Brain microvascular endothelial cell (primary cell): Measurements from ENCODE around the gene ATL3.

Experiments used
- DNase-seq: peaks from one replicate; pipeline ENCODE4 v3.0.0-alpha.2; 2020
- H3K27ac ChIP-seq: fragments of 250-450 bp; sonication (Bioruptor Pico); 2 replicates; pipeline ENCODE4 v1.5.1; 2020; ENCODE audit warnings: mild to moderate bottlenecking, moderate library complexity
- H3K27me3 ChIP-seq: fragments of 250-450 bp; sonication (Bioruptor Pico); replicated peaks from 2 replicates; pipeline ENCODE4 v1.5.1; 2020; ENCODE audit warnings: mild to moderate bottlenecking
- H3K36me3 ChIP-seq: fragments of 250-450 bp; sonication (Bioruptor Pico); replicated peaks from 2 replicates; pipeline ENCODE4 v1.5.1; 2020; ENCODE audit warnings: mild to moderate bottlenecking
- H3K4me3 ChIP-seq: 2 replicates; pipeline ENCODE4 v1.5.1; 2011; ENCODE audit warnings: low read depth, mild to moderate bottlenecking, control low read depth, low read length, moderate library complexity
- in situ Hi-C: cut with HindIII; loops from 2 replicates; pipeline ENCODE4 v1.10.0; 2017; ENCODE audit warnings: low sequenced_read_pairs, low pct_ligation_motif_present
- TF ChIP-seq, protein P1 (sequence below): IDR thresholded peaks from 2 replicates; pipeline ENCODE4 v1.5.1; 2011; ENCODE audit warnings: low read depth, mild to moderate bottlenecking, moderate library complexity, low read length, control low read depth, inconsistent platforms; ENCODE audit errors: missing control alignments

Gene ATL3

DNA sequence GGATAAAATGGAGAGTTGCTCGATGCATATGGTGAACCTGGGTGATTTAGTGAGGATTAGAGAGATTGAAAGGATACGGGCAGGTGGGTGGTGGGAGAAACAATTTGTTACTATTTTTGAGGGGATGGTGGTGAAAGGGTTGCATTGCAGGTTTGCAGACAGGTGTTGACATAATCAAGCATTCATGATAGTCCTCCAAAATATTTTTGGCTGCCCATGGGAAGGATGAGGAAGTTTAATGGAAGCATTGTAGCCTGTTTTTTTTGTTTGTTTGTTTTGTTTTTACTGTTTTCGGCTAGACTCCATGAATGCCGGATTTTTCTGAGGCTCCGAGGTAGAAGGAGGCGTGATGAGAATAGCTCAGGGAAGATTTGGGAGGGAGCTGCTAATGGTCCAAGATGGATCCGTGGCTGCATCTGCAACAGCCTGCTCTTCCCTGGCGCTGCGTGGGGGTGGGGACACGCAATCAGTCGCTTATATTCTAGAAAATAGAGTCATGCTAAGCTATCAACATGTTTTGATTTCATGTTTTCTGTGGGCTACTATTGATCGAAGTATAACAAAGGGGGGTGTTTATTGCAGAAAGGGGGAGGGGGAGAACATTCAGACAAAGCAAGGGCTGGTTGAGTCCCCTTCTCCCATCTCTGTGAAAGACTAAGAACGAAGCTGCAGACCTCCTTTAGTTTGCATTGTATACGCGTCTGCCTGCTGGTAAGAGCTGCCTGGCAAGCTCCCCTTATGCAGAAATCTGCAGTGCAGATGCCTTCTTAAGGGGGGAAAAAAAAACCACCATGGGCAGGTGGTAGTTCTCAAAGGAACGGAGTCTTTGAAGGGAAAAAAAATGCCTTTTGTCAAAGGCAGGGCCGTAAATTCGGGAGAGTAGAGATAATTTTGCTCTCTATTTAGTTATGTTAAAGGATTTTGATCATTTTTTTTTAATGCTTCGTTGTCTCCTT lies 11.2 kb upstream of the ATL3 start:
- in situ Hi-C loops = no loop called here
- DNase-seq = no peak

DNA sequence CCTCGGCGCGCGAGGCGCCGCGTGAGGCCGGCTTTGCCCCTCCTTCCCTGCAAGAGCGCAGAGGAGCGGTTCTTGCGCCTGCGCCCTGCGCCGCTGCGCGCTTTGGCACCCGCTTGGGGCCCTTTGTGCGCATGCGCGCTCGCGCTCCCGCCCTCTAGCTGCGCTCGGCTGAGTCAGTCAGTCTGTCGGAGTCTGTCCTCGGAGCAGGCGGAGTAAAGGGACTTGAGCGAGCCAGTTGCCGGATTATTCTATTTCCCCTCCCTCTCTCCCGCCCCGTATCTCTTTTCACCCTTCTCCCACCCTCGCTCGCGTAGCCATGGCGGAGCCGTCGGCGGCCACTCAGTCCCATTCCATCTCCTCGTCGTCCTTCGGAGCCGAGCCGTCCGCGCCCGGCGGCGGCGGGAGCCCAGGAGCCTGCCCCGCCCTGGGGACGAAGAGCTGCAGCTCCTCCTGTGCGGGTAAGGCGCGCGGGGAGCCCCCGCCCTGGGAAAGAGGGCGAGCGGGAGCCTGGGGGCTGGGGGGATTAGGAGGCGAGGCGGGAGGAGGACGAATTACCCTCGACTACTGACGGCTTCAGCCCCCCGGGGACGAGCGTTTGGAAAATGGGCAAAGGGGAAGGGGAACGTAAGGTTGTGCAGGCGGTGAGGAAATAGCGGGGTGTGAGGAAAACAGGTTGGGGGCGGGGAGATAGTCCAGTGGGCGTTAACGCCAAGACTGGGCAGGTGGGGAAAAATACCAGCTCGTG lies 10.3 kb upstream of the ATL3 start, which contains the start of gene RTN3:
TSS of gene RTN3 (plus strand) at position 180 of the 745 bp plus-strand sequence. CDS start at position 317, 137 bp downstream.
- DNase-seq = peak; percentile 96
- peak within 1 kb of the TSS; percentile 84 for H3K4me3 ChIP-seq
- TF ChIP-seq, protein P1, sequence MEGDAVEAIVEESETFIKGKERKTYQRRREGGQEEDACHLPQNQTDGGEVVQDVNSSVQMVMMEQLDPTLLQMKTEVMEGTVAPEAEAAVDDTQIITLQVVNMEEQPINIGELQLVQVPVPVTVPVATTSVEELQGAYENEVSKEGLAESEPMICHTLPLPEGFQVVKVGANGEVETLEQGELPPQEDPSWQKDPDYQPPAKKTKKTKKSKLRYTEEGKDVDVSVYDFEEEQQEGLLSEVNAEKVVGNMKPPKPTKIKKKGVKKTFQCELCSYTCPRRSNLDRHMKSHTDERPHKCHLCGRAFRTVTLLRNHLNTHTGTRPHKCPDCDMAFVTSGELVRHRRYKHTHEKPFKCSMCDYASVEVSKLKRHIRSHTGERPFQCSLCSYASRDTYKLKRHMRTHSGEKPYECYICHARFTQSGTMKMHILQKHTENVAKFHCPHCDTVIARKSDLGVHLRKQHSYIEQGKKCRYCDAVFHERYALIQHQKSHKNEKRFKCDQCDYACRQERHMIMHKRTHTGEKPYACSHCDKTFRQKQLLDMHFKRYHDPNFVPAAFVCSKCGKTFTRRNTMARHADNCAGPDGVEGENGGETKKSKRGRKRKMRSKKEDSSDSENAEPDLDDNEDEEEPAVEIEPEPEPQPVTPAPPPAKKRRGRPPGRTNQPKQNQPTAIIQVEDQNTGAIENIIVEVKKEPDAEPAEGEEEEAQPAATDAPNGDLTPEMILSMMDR = no peak
- peak within 1 kb of the TSS; percentile 60 for H3K27ac ChIP-seq
- H3K27me3 ChIP-seq = no peaks in the 10 kb centered on the region
- no peaks in the 10 kb centered on the region for H3K36me3 ChIP-seq
- in situ Hi-C loops = no loop called here

More for the DNA sequence above, 11.2 kb upstream of the ATL3 start:
- Histone ChIP-seq H3K4me3 (peak overlapping the region; percentile 84), H3K27ac (no peak overlapping the region), H3K36me3 (no peaks in the 10 kb centered on the region), H3K27me3 (no peaks in the 10 kb centered on the region)
- TF ChIP-seq, protein P1 = no peak

DNA sequence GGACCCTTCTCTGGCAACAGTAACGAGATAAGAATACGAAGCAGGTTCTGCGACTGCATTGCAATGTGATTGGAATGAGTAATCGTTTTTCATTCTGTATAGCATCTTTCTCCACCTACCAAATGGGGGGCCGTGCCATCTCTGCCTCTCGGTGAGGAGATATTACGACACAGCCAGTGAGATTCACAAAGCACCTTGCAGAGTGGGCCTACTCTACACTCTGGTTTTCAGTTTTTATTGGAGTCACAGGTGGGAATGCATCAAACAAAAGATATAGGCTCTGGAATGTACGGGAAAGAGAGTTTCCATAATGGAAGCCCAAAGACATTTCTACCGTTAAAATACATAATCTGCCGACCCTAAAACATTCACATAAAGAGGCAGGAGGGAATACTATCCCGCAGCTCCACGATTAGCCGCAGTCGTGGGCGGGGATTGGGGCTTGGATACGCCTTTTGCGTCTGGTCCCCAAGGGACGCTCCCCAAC lies 9.7 kb upstream of the ATL3 start:
- no peaks in the 10 kb centered on the region for H3K36me3 ChIP-seq
- TF ChIP-seq, protein P1 = no peak
- H3K27me3 ChIP-seq = no peaks in the 10 kb centered on the region
- H3K27ac ChIP-seq = peak overlapping the region; percentile 1
- in situ Hi-C loops = no loop called here
- peak overlapping the region; percentile 84 for H3K4me3 ChIP-seq
- DNase-seq = no peak

DNA sequence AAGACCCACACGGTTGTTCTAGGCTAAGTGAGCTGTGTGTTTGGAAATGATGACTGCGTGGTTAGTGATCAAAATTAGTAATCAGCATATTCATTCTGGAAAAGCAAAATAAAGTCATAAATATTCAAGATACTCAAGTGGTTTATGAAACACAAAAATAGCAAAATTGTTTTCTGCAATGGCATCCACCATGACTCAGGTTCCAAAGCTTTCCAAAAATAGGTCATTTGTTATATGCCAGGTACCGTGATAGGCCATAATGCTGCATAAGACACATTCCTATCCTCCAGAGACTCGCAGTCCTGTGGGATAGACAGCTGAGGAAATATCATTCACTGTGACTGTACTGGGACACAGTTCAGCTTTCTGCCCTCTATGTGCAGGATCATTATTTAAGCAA lies 2.4 kb upstream of the ATL3 start:
- H3K27me3 ChIP-seq = no peaks in the 10 kb centered on the region
- no peak for DNase-seq
- no peaks in the 10 kb centered on the region for H3K36me3 ChIP-seq
- H3K27ac ChIP-seq = no peak overlapping the region
- TF ChIP-seq, protein P1 = no peak
- in situ Hi-C loops = no loop called here
- no peak overlapping the region for H3K4me3 ChIP-seq

DNA sequence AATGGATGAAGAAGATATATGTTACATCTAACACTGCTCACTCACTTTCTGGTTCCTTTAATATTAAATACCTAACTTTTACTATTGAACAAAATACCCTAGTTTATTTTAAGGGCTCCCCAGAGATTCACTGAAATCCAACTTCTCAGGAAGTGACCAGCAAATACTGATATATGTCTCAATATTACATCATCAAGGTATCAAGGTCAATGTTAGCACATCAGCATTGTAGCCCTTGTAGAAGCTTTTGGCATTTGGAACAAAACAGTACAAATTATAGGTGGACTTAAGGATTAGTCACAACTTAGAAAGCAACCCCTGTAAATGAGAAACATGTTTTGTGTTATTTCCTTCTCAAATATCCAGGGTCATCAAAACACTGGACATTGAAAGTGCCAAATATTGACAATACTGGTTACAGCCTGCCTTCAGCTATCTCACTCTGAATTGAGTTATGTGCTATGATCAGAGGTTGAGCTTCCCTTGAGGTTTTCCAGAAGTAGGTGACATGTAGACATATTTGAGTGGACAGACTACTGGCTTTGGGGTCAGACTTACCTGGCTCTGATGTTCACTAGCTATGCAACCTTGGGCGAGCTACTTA lies 1.9 kb upstream of the ATL3 start:
- TF ChIP-seq, protein P1 = no peak

More for the DNA sequence above, 1.9 kb upstream of the ATL3 start:
- Histone ChIP-seq H3K4me3 (no peak overlapping the region), H3K27me3 (no peaks in the 10 kb centered on the region), H3K27ac (no peak overlapping the region), H3K36me3 (no peaks in the 10 kb centered on the region)
- DNase-seq = no peak
- in situ Hi-C loops = no loop called here
